ENCODE measurements around the gene KAT14.

GRCh38 chr20:18225632-18226031 lies 88.0 kb downstream of the KAT14 start:
- TF ChIP-seq, protein P1, sequence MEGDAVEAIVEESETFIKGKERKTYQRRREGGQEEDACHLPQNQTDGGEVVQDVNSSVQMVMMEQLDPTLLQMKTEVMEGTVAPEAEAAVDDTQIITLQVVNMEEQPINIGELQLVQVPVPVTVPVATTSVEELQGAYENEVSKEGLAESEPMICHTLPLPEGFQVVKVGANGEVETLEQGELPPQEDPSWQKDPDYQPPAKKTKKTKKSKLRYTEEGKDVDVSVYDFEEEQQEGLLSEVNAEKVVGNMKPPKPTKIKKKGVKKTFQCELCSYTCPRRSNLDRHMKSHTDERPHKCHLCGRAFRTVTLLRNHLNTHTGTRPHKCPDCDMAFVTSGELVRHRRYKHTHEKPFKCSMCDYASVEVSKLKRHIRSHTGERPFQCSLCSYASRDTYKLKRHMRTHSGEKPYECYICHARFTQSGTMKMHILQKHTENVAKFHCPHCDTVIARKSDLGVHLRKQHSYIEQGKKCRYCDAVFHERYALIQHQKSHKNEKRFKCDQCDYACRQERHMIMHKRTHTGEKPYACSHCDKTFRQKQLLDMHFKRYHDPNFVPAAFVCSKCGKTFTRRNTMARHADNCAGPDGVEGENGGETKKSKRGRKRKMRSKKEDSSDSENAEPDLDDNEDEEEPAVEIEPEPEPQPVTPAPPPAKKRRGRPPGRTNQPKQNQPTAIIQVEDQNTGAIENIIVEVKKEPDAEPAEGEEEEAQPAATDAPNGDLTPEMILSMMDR (IDR thresholded peaks at IDR 0.05) = no peak
- no peak for TF ChIP-seq POLR2A (IDR thresholded peaks at IDR 0.05)
